ENCODE results near the gene SLC35G1.
A peak's percentile ranks its signal among the peaks of the same experiment; 100 is the strongest.

SLC35G1 gene

GRCh38 chr10:93854975-93855374, 38.8 kb upstream of the SLC35G1 start:
- Histone ChIP-seq H3F3A (ENCODE audit: insufficient read depth, low read length) (no peaks in the 10 kb centered on the region), H3K4me1 (ENCODE audit: insufficient read depth, low read length, severe bottlenecking) (no peaks in the 10 kb centered on the region), H3K27ac (ENCODE audit: low read depth, low read length, poor library complexity, severe bottlenecking) (no peak overlapping the region), H3K9ac (ENCODE audit: low read length) (no peak overlapping the region), H3K4me3 (ENCODE audit: low read depth, low read length, poor library complexity, severe bottlenecking) (no peak overlapping the region), H3K9me3 (ENCODE audit: low read length) (no peaks in the 10 kb centered on the region), H3K9me2 (ENCODE audit: low read depth, low read length) (no peaks in the 10 kb centered on the region), H3K27me3 (ENCODE audit: insufficient read depth, low read length) (no peaks in the 10 kb centered on the region), H3K4me2 (ENCODE audit: low read length) (no peak overlapping the region), H3K36me3 (ENCODE audit: insufficient read depth, low read length) (no peaks in the 10 kb centered on the region), H4K20me1 (ENCODE audit: insufficient read depth, low read length) (no peaks in the 10 kb centered on the region), H3K79me2 (ENCODE audit: insufficient read depth, low read length) (no peaks in the 10 kb centered on the region), H2AFZ (ENCODE audit: low read length) (no peak overlapping the region)
- TF ChIP-seq CTCF (IDR thresholded peaks at IDR 0.05; ENCODE audit: low read length) (no peak), EZH2 (IDR thresholded peaks at IDR 0.05; ENCODE audit: borderline replicate concordance, low read length) (no peak)

GRCh38 chr10:93856349-93857145, 37.2 kb upstream of the SLC35G1 start:
- Histone ChIP-seq H3K27me3 (ENCODE audit: insufficient read depth, low read length) (no peaks in the 10 kb centered on the region), H3K9me2 (ENCODE audit: low read depth, low read length) (no peaks in the 10 kb centered on the region), H4K20me1 (ENCODE audit: insufficient read depth, low read length) (no peaks in the 10 kb centered on the region), H3K36me3 (ENCODE audit: insufficient read depth, low read length) (no peaks in the 10 kb centered on the region), H2AFZ (ENCODE audit: low read length) (no peak overlapping the region), H3K9ac (ENCODE audit: low read length) (no peak overlapping the region), H3K27ac (ENCODE audit: low read depth, low read length, poor library complexity, severe bottlenecking) (no peak overlapping the region), H3K9me3 (ENCODE audit: low read length) (no peaks in the 10 kb centered on the region), H3K4me1 (ENCODE audit: insufficient read depth, low read length, severe bottlenecking) (no peaks in the 10 kb centered on the region), H3F3A (ENCODE audit: insufficient read depth, low read length) (no peaks in the 10 kb centered on the region), H3K4me3 (ENCODE audit: low read depth, low read length, poor library complexity, severe bottlenecking) (no peak overlapping the region), H3K4me2 (ENCODE audit: low read length) (no peak overlapping the region), H3K79me2 (ENCODE audit: insufficient read depth, low read length) (no peaks in the 10 kb centered on the region)
- TF ChIP-seq CTCF (IDR thresholded peaks at IDR 0.05; ENCODE audit: low read length) (no peak), EZH2 (IDR thresholded peaks at IDR 0.05; ENCODE audit: borderline replicate concordance, low read length) (no peak)

- H3K36me3 ChIP-seq (ENCODE audit: insufficient read depth, low read length): no peaks in the 10 kb centered on the region
- no peak for TF ChIP-seq EZH2 (IDR thresholded peaks at IDR 0.05; ENCODE audit: borderline replicate concordance, low read length)
- TF ChIP-seq CTCF (IDR thresholded peaks at IDR 0.05; ENCODE audit: low read length): peak; percentile 32; the same call in 1 of the 2 replicates
- H3K4me1 ChIP-seq (ENCODE audit: insufficient read depth, low read length, severe bottlenecking): no peaks in the 10 kb centered on the region
- H3K4me3 ChIP-seq (ENCODE audit: low read depth, low read length, poor library complexity, severe bottlenecking): no peak overlapping the region
- H3K4me2 ChIP-seq (ENCODE audit: low read length): no peak overlapping the region
- no peak overlapping the region for H3K9ac ChIP-seq (ENCODE audit: low read length)
- H3K9me3 ChIP-seq (ENCODE audit: low read length): no peaks in the 10 kb centered on the region
- H3K79me2 ChIP-seq (ENCODE audit: insufficient read depth, low read length): no peaks in the 10 kb centered on the region
- H3K9me2 ChIP-seq (ENCODE audit: low read depth, low read length): no peaks in the 10 kb centered on the region
- H3F3A ChIP-seq (ENCODE audit: insufficient read depth, low read length): no peaks in the 10 kb centered on the region
- no peaks in the 10 kb centered on the region for H3K27me3 ChIP-seq (ENCODE audit: insufficient read depth, low read length)
- H2AFZ ChIP-seq (ENCODE audit: low read length): no peak overlapping the region
- no peaks in the 10 kb centered on the region for H4K20me1 ChIP-seq (ENCODE audit: insufficient read depth, low read length)
- H3K27ac ChIP-seq (ENCODE audit: low read depth, low read length, poor library complexity, severe bottlenecking): no peak overlapping the region
These were observed 34.6 kb upstream of the SLC35G1 start for GRCh38 chr10:93859049-93859655.

Data from OCI-LY1 (cell line).